WERI-Rb-1 (cell line): ENCODE results near the gene SOAT2.

Experiments used
- DNase-seq: peaks from one replicate; pipeline ENCODE4 v3.0.0-alpha.2; 2020
- H3K27ac ChIP-seq: fragments of 250-450 bp; sonication (Bioruptor Pico); 2 replicates; pipeline ENCODE4 v1.5.1; 2020; ENCODE audit warnings: mild to moderate bottlenecking, moderate library complexity
- H3K27me3 ChIP-seq: fragments of 250-450 bp; sonication (Bioruptor Pico); 2 replicates; pipeline ENCODE4 v1.5.1; 2021; ENCODE audit warnings: mild to moderate bottlenecking, low read depth, moderate library complexity; ENCODE audit not compliant: insufficient read depth, severe bottlenecking
- H3K36me3 ChIP-seq: fragments of 250-450 bp; sonication (Bioruptor Pico); 2 replicates; pipeline ENCODE4 v1.5.1; 2020; ENCODE audit warnings: mild to moderate bottlenecking, moderate library complexity
- H3K4me3 ChIP-seq: 2 replicates; pipeline ENCODE4 v1.5.1; 2011; ENCODE audit warnings: low read depth, mild to moderate bottlenecking, control low read depth, low read length
- H3K9me3 ChIP-seq: fragments of 250-450 bp; sonication (Bioruptor Pico); 2 replicates; pipeline ENCODE4 v1.5.1; 2021; ENCODE audit warnings: mild to moderate bottlenecking, moderate library complexity; ENCODE audit not compliant: severe bottlenecking
- TF ChIP-seq, protein P1 (sequence below): IDR thresholded peaks from 2 replicates; pipeline ENCODE4 v1.5.1; 2011; ENCODE audit warnings: low read depth, mild to moderate bottlenecking, control low read depth, inconsistent platforms, low read length

Gene SOAT2

DNA sequence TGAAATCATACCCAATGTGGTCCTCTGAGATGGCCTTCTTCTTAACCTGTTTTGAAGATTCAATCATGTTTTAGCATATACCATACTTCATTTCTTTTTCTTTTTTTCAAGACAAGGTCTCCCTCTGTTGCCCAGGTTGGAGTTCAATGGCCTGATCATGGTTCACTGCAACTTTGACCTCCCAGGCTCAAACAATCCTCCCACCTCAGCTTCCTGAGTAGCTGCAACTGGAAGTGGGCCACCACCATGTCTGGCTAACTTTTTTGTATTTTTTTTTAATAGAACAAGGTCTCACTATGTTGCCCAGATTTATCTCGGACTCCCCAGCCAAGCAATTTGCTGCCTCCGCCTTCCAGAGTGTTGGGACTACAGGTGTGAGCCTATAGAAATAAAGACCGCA lies 30.4 kb downstream of the SOAT2 start:
- Histone ChIP-seq H3K27me3 (no peaks in the 10 kb centered on the region), H3K27ac (no peak overlapping the region), H3K36me3 (no peaks in the 10 kb centered on the region), H3K9me3 (peaks cover 6% of the 10 kb centered on the region), H3K4me3 (no peak overlapping the region)
- TF ChIP-seq, protein P1, sequence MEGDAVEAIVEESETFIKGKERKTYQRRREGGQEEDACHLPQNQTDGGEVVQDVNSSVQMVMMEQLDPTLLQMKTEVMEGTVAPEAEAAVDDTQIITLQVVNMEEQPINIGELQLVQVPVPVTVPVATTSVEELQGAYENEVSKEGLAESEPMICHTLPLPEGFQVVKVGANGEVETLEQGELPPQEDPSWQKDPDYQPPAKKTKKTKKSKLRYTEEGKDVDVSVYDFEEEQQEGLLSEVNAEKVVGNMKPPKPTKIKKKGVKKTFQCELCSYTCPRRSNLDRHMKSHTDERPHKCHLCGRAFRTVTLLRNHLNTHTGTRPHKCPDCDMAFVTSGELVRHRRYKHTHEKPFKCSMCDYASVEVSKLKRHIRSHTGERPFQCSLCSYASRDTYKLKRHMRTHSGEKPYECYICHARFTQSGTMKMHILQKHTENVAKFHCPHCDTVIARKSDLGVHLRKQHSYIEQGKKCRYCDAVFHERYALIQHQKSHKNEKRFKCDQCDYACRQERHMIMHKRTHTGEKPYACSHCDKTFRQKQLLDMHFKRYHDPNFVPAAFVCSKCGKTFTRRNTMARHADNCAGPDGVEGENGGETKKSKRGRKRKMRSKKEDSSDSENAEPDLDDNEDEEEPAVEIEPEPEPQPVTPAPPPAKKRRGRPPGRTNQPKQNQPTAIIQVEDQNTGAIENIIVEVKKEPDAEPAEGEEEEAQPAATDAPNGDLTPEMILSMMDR: no peak
- no peak for DNase-seq

- H3K27ac ChIP-seq: no peak overlapping the region
- no peak overlapping the region for H3K4me3 ChIP-seq
- TF ChIP-seq, protein P1: no peak
- H3K9me3 ChIP-seq: peaks cover 9% of the 10 kb centered on the region
- no peak for DNase-seq
- no peaks in the 10 kb centered on the region for H3K27me3 ChIP-seq
- no peaks in the 10 kb centered on the region for H3K36me3 ChIP-seq
Measured at GRCh38 chr12:53143355-53143754, 40.1 kb downstream of the SOAT2 start.

DNA sequence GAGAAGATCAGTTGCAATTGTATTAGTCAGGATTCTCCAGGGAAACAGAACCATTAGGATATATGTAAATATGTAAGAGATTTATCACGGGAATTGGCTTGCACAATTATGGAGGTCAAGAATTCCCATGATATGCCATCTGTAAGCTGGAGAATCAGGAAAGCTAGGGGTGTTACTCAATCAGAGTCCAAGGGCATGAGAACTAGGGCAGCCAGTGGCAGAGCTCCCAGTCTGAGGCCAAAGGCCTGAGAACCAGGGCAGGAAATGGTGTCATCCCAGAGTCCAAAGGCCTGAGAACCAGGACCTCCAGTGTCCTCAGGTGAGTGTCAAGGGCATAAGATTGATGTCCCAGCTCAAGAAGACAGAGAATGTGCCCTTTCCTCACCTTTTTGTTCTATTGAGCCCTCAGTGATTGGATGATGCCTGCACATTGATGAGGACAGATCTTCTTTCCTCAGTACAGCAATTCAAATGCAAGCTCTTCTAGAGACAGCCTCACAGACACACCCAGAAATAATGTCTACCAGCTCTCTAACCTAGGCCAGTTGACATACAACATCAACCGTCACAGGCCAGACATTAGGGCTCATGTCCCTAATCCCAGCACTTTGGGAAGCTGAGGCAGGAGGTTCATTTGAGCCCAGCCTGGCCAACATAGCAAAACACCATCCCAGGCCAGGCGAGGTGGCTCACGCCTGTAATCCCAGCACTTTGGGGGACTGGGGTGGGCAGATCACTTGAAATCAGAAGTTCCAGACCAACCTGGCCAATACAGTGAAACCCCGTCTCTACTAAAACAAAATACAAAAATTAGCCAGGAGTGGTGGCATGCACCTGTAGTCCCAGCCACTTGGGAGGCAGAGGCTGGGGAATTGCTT lies 42.3 kb downstream of the SOAT2 start:
- H3K4me3 ChIP-seq: no peak overlapping the region
- no peaks in the 10 kb centered on the region for H3K27me3 ChIP-seq
- DNase-seq: no peak
- H3K27ac ChIP-seq: no peak overlapping the region
- TF ChIP-seq, protein P1: no peak
- H3K36me3 ChIP-seq: no peaks in the 10 kb centered on the region
- no peaks in the 10 kb centered on the region for H3K9me3 ChIP-seq

- DNase-seq: no peak
- TF ChIP-seq, protein P1: no peak
- no peaks in the 10 kb centered on the region for H3K36me3 ChIP-seq
- H3K4me3 ChIP-seq: no peak overlapping the region
- H3K27ac ChIP-seq: no peak overlapping the region
- no peaks in the 10 kb centered on the region for H3K9me3 ChIP-seq
- no peaks in the 10 kb centered on the region for H3K27me3 ChIP-seq
Measured at GRCh38 chr12:53147181-53147580, 43.9 kb downstream of the SOAT2 start.

DNA sequence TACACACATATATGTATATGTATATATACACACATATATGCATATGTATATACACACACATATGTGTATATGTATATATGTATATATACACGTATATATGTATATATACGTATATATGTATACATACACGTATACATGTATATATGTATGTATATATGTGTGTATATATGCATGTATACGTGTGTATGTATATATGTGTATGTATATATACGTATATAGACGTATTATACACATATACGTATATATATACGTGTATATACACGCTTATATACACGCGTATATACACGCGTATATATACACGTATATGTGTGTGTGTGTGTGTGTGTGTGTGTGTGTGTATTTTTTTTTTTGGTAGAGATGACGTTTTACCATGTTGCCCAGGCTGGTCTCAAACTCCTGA lies 44.4 kb downstream of the SOAT2 start:
- TF ChIP-seq, protein P1: no peak
- H3K36me3 ChIP-seq: no peaks in the 10 kb centered on the region
- H3K27ac ChIP-seq: no peak overlapping the region
- H3K27me3 ChIP-seq: no peaks in the 10 kb centered on the region
- H3K9me3 ChIP-seq: no peaks in the 10 kb centered on the region
- no peak overlapping the region for H3K4me3 ChIP-seq
- no peak for DNase-seq
